Activated CD8-positive, alpha-beta memory T cell treated with anti-CD3 and anti-CD28 coated beads for 36 hours (primary cell): ENCODE data around the gene PNLIPRP2. TPM values are rescaled to one million over a fixed set of nuclear protein-coding genes. Genes with fewer than 3 reads are reported as not detected.

Experiments
- CTCF ChIA-PET: fragments of 350-600 bp; sonication (Branson Sonifier 250); formaldehyde crosslinking; loops from one replicate; lab custom pipeline; 2021; ENCODE audit warnings: antibody characterized with exemption; lab: Charles Lee
- POLR2A ChIA-PET: fragments of 350-600 bp; sonication (Branson Sonifier 250); formaldehyde crosslinking; loops from one replicate; lab custom pipeline; 2021; ENCODE audit warnings: antibody characterized with exemption; lab: Charles Lee
- total RNA-seq, 2 experiments: library from RNA; stranded (reverse); gene quantifications; one replicate each; pipeline ENCODE4 v1.2.3, GENCODE V29; 2021

PNLIPRP2 gene
- total RNA-seq, 2 experiments from 2014 or later, result not detected

GRCh38 chr10:116646502-116646901, 25.7 kb downstream of the PNLIPRP2 start:
- CTCF ChIA-PET, result no interaction called here
- POLR2A ChIA-PET, result no interaction called here

GRCh38 chr10:116648903-116649302, 28.1 kb downstream of the PNLIPRP2 start:
- ChIA-PET POLR2A (no interaction called here), CTCF (no interaction called here)

- ChIA-PET CTCF (no interaction called here), POLR2A (no interaction called here)
These were observed 33.1 kb downstream of the PNLIPRP2 start for GRCh38 chr10:116653885-116654284.

GRCh38 chr10:116654816-116655215, 34.1 kb downstream of the PNLIPRP2 start:
- ChIA-PET POLR2A (no interaction called here), CTCF (no interaction called here)

- ChIA-PET CTCF (no interaction called here), POLR2A (no interaction called here)
These were observed 34.8 kb downstream of the PNLIPRP2 start for GRCh38 chr10:116655568-116655967.

GRCh38 chr10:116656044-116656443, 35.3 kb downstream of the PNLIPRP2 start:
- POLR2A ChIA-PET, result no interaction called here
- CTCF ChIA-PET, result no interaction called here

- ChIA-PET POLR2A (no interaction called here), CTCF (no interaction called here)
These were observed 37.3 kb downstream of the PNLIPRP2 start for GRCh38 chr10:116657863-116658551.

- CTCF ChIA-PET, result no interaction called here
These were observed 38.4 kb downstream of the PNLIPRP2 start for GRCh38 chr10:116659049-116659670.

GRCh38 chr10:116660860-116661259, 40.1 kb downstream of the PNLIPRP2 start:
- CTCF ChIA-PET, result interaction anchor here (0.7 kb wide), 1 partner anchor 1567 kb away, joined by 3 read pairs; no protein-coding TSS in a partner anchor
- POLR2A ChIA-PET, result no interaction called here

More at GRCh38 chr10:116659049-116659670, 38.4 kb downstream of the PNLIPRP2 start:
- POLR2A ChIA-PET, result no interaction called here

GRCh38 chr10:116663342-116663741, 42.6 kb downstream of the PNLIPRP2 start:
- ChIA-PET CTCF (no interaction called here), POLR2A (no interaction called here)

- ChIA-PET POLR2A (no interaction called here), CTCF (no interaction called here)
These were observed 43.9 kb downstream of the PNLIPRP2 start for GRCh38 chr10:116664631-116665030.

GRCh38 chr10:116665541-116666125, 44.9 kb downstream of the PNLIPRP2 start:
- CTCF ChIA-PET, result no interaction called here
- POLR2A ChIA-PET, result no interaction called here

GRCh38 chr10:116667484-116667883, 46.7 kb downstream of the PNLIPRP2 start:
- POLR2A ChIA-PET, result no interaction called here
- CTCF ChIA-PET, result no interaction called here

- POLR2A ChIA-PET, result no interaction called here
- CTCF ChIA-PET, result no interaction called here
These were observed 47.3 kb downstream of the PNLIPRP2 start for GRCh38 chr10:116668018-116668417.

- CTCF ChIA-PET, result no interaction called here
- POLR2A ChIA-PET, result no interaction called here
These were observed 47.7 kb downstream of the PNLIPRP2 start for GRCh38 chr10:116668446-116668845.

GRCh38 chr10:116669080-116669479, 48.3 kb downstream of the PNLIPRP2 start:
- POLR2A ChIA-PET, result no interaction called here

GRCh38 chr10:116669832-116670644, 49.3 kb downstream of the PNLIPRP2 start:
- ChIA-PET POLR2A (no interaction called here), CTCF (no interaction called here)

More at GRCh38 chr10:116669080-116669479, 48.3 kb downstream of the PNLIPRP2 start:
- CTCF ChIA-PET, result no interaction called here

- CTCF ChIA-PET, result no interaction called here
- POLR2A ChIA-PET, result no interaction called here
These were observed 50.0 kb downstream of the PNLIPRP2 start for GRCh38 chr10:116670706-116671105.

GRCh38 chr10:116671274-116671926, 50.6 kb downstream of the PNLIPRP2 start:
- ChIA-PET POLR2A (no interaction called here), CTCF (no interaction called here)
